NCI-H510A (cell line): ENCODE data around the gene ADD3.
"Not testable (repeated sequence)": the region's sequence is repeated elsewhere in the genome, so short reads cannot be mapped to it uniquely, and the experiment has no call there.

Experiments
- DNase-seq: peaks from one replicate; lab custom pipeline; 2025; lab: John Stamatoyannopoulos, UW

Gene ADD3

GRCh38 chr10:110107430-110107829, 99.6 kb downstream of the ADD3 start:
- DNase-seq = no peak

- no peak for DNase-seq
Observed at GRCh38 chr10:110107887-110108286, 100.1 kb downstream of the ADD3 start.

DNA sequence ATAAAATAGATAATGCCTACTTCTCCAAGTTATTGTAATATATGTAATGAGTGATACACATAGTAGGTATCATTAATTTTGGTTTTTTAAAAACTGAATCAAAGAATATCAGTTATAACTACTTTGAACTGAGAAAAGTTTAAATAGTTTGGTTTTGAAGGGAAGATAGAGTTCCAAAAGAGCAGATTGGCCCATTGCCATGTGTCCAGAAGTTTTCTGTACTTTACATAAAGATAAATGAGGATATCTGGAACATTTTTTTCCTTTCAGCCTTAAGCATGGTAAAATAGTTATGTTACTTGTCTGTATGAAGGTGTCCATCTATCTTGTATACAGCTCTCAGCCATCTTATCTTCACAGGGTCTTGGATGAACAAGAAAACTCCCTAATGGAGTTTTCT, 101.7 kb downstream of the ADD3 start:
- no peak for DNase-seq

DNA sequence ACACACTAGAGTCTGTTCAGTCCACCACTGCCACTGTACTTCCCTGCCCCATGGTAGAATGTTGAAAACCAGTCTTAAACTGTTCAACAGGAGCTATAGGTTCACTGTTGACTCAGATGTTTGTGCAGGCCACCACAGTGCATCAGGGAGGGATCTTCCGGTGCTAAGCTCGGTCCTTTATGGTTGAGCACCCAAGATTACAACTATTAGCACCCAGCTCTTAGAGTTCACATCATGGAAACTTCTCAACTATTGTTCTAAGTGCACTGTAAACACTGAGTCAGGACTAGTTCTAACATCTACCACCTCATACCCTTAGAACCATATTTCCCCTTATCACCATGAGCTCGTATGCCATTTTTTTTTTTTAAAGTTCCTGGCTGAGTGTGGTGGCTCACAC, 102.6 kb downstream of the ADD3 start:
- no peak for DNase-seq

- DNase-seq = no peak
Observed at GRCh38 chr10:110113670-110114337, 106.0 kb downstream of the ADD3 start.

GRCh38 chr10:110114668-110115067, 106.9 kb downstream of the ADD3 start:
- DNase-seq = not testable (repeated sequence)

- no peak for DNase-seq
Observed at GRCh38 chr10:110115784-110116520, 108.2 kb downstream of the ADD3 start.

- DNase-seq = no peak
Observed at GRCh38 chr10:110118891-110119621, 111.3 kb downstream of the ADD3 start.

- no peak for DNase-seq
Observed at GRCh38 chr10:110123594-110123993, 115.8 kb downstream of the ADD3 start.

DNA sequence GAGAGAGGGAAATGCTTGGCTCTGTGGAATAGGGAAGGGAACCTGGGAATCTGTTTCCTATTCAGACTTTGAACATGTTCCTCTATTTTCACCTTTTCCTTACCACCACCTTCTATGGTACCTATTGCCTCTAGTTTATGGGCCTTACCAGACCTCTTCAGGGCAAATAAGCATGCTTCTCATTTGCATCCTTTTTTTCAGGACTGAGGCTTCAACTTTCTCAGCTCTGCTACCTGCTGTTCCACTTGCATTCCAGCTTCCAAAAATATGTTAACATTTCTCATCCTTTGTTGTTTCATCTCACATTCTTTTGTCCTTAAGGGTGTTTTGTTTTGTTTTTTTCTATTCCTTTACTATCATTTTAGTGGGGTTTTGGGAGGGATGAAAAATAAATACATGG, 121.7 kb downstream of the ADD3 start:
- DNase-seq = no peak

GRCh38 chr10:110134917-110135316, 127.1 kb downstream of the ADD3 start:
- DNase-seq = no peak

GRCh38 chr10:110135836-110136235, 128.1 kb downstream of the ADD3 start:
- not testable (repeated sequence) for DNase-seq

DNA sequence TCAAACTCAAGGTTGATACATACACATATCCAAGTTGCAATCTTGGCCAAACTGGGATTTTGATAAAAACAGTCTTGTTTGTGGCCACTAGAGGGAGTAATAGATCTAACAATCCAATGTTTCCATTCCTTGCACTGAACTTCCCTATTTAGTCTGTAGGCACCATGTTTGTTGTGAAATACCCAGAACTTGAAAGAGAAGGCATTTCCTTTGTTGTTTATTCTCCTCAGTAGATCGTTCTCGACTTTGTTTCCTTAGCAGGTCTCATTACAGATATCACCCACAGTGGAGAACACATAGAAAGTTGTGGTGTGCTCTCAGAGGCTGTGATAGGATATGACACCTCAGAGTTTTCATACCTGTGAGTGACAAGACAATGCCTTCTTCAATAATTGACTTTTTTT, 129.4 kb downstream of the ADD3 start:
- DNase-seq = peak; percentile 21

- peak; percentile 14 for DNase-seq
Observed at GRCh38 chr10:110138197-110138812, 130.5 kb downstream of the ADD3 start.

GRCh38 chr10:110141185-110141584, 133.4 kb downstream of the ADD3 start:
- DNase-seq = no peak

DNA sequence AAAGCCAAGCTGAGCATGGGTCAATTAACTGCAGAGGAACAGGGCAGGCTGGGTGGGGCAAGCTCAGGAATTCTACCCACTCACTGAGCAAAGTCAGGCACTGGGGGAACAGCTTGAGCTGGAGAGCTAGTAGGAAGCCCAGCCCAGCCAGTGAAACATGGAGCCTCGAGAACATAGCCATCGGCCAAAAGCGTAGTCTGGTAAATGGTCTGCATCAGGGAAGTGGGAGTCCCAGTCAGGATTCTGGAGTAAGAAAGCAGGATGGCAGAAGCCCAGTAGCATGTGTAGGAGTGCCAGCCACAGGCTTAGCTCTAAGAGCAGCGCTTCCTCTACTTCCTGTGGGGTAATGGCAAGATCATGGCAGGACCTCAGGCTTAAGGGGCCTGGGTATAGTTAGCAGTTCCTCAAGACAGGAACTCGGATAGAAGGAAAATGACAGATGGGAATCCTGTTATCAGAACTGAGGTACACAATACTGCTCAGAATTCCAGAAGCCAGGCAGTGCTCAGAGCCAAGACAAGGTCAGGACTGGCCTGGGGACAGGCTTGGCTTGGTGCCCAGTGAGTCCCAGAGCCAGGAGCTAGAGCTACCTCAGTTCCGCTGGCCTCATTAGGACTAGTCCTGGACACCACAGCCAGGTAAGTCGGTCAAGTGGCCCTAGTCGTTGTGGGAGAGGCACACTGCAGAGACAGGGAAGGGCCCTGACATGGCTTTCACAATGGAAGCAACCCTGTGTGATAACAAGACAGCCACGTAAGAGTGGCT, 134.3 kb downstream of the ADD3 start:
- DNase-seq = no peak

DNA sequence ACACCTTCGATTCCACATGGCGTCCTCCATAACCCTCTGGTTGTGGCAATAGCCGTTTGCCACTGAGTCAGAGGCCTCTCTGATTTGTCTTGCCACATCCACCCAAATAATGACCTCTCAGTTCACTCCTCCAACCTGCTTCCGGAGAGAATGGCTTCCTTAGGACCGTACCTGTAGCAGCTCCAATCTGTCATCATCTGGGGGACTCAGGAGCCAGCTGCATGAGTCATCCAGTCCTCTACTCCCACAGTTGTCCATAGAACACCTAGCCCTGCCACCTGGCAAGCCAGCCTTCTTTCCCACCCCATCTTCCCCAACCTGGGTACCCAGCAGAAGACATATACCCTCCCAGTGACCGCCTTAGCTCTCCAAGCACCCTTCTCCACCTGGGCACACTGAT, 135.2 kb downstream of the ADD3 start:
- no peak for DNase-seq

- no peak for DNase-seq
Observed at GRCh38 chr10:110144507-110144906, 136.7 kb downstream of the ADD3 start.

DNA sequence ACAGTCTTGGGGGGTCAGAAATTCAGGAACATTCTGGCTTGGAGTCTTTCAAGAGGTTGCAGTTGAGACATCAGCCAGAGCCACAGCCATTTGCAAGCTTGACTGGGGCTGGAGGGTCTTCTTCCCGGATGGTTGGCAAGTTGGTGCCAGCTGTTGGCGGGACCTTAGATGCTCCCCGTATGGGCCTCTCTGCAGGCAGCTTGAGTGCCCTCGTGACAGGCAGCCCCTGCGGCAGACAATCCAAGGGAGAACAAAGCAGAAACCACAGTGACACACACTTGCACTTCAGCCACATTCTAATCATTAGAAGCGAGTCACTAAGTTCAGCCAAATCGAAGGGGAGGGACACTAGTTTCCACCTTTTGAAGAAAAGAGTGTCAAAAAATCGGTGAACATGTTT, 140.2 kb downstream of the ADD3 start:
- no peak for DNase-seq

GRCh38 chr10:110149259-110149658, 141.5 kb downstream of the ADD3 start:
- no peak for DNase-seq

- DNase-seq = no peak
Observed at GRCh38 chr10:110150046-110150445, 142.3 kb downstream of the ADD3 start.

DNA sequence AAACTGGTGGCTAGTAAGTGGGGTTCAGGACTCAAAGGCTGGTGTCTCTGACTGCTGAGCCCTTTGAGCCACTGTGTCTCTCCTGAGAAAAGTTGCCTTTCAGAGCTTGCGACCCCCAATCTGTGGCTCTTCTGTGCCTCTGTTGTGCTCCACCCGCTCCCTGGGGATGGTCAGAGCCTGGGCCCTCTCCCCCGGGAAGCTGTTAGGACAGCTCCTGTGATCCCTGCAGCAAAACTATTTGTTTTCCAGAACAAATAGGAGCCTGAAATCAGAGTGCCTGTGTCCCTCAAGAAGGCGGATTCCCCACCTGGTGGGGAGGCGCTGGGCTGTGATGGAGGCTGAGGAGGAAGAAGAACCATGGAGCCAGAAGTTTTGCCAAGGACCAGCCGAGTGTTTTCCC, 143.2 kb downstream of the ADD3 start:
- DNase-seq = no peak
